K562 (cell line): Measurements from ENCODE around the gene SAP130. TPM values are rescaled to one million over a fixed set of nuclear protein-coding genes. Genes with fewer than 3 reads are reported as not detected.

Source experiments
- ARID4B ChIP-seq: sonication (generic); formaldehyde crosslinking; IDR thresholded peaks from 2 replicates; pipeline ENCODE4 v1.8.0; 2022; ENCODE audit warnings: mild to moderate bottlenecking, missing genetic modification reagents
- HMBOX1 ChIP-seq: sonication (generic); IDR thresholded peaks from 2 replicates; pipeline ENCODE4 v1.6.1; 2016
- HOXB6 ChIP-seq: fragments of 250-450 bp; sonication (Bioruptor Pico); IDR thresholded peaks from 2 replicates; pipeline ENCODE4 v1.5.1; 2022; ENCODE audit warnings: mild to moderate bottlenecking, borderline replicate concordance
- MAFG ChIP-seq: fragments of 450-650 bp; conservative IDR thresholded peaks from 2 replicates; pipeline ENCODE4 v1.6.1; 2016; ENCODE audit warnings: missing genetic modification characterization, missing compliant biosample characterization
- MYBL2 ChIP-seq, 2 experiments: fragments of 450-650 bp in 1 of 2; sonication (generic) in 1 of 2; formaldehyde crosslinking in 1 of 2; IDR thresholded peaks; 2 replicates each; pipeline versions ENCODE4 v1.6.1 to v1.8.1; 2017 to 2022; ENCODE audit warnings: borderline replicate concordance in 1 of 2, inconsistent platforms in 1 of 2, low read depth in 1 of 2, mild to moderate bottlenecking in 1 of 2, missing genetic modification reagents in 1 of 2, moderate library complexity in 1 of 2
- NCOA1 ChIP-seq: fragments of 450-650 bp; IDR thresholded peaks from 2 replicates; pipeline ENCODE4 v1.6.1; 2016; ENCODE audit warnings: low read depth
- POLR2G ChIP-seq: fragments of 200-400 bp; formaldehyde crosslinking; IDR thresholded peaks from 2 replicates; pipeline ENCODE4 v1.6.1; 2017; ENCODE audit warnings: low read depth, mild to moderate bottlenecking, antibody characterized with exemption, low read length, moderate library complexity
- RERE ChIP-seq: sonication (generic); formaldehyde crosslinking; IDR thresholded peaks from 2 replicates; pipeline ENCODE4 v1.8.0; 2023; ENCODE audit warnings: missing genetic modification reagents, mild to moderate bottlenecking, borderline replicate concordance
- SIN3B ChIP-seq: fragments of 450-650 bp; IDR thresholded peaks from 2 replicates; pipeline ENCODE4 v1.6.1; 2017; ENCODE audit warnings: low read depth, mild to moderate bottlenecking, moderate library complexity
- TBP ChIP-seq: optimal IDR thresholded peaks from 2 replicates; pipeline ENCODE3; 2011; ENCODE audit warnings: low read depth, low read length, improper control_type of control experiment
- TGIF2 ChIP-seq: sonication (generic); formaldehyde crosslinking; IDR thresholded peaks from 2 replicates; pipeline ENCODE4 v1.8.1; 2022; ENCODE audit warnings: mild to moderate bottlenecking, missing genetic modification reagents, moderate library complexity
- ZFP1 ChIP-seq: fragments of 450-650 bp; formaldehyde crosslinking; IDR thresholded peaks from 2 replicates; pipeline ENCODE4 v1.4.0; 2020; ENCODE audit warnings: mild to moderate bottlenecking, mixed read lengths
- ZNF140 ChIP-seq: fragments of 250-450 bp; sonication (Bioruptor Pico); IDR thresholded peaks from 2 replicates; pipeline ENCODE4 v1.8.0; 2021; ENCODE audit warnings: moderate library complexity, mild to moderate bottlenecking, inconsistent platforms
- polyA plus RNA-seq, 8 experiments: library from polyadenylated mRNA; depleted of rRNA in 4 of 8; stranded (reverse) in 5 of 8; unstranded in 3 of 8; fragments of >200 nt; fragmentation: Nextera tagmentation in 2 of 8; fragmentation: Illumina TruSeq in 1 of 8; extraction: Ambion mirVana in 2 of 8; extraction: Trizol in 1 of 8; gene quantifications; 2 replicates each; pipeline versions ENCODE4 v1.2.1 to v1.2.3, GENCODE V29; 2011 to 2014; ENCODE audit warnings: inconsistent platforms in 1 of 8, missing spikeins in 1 of 8
- total RNA-seq, 7 experiments: library from RNA; depleted of rRNA in 6 of 7; stranded (reverse); fragments of >200 nt in 6 of 7; fragmentation: Illumina TruSeq in 2 of 7; extraction: Trizol in 2 of 7; gene quantifications; 2 replicates each; pipeline versions ENCODE4 v1.2.1 to v1.2.3, GENCODE V29; 2011 to 2021; ENCODE audit warnings: low replicate concordance in 1 of 7

The SAP130 gene
- total and polyA plus RNA-seq, 9 of the 15 experiments (the other 6 are each of a cell fraction or from before 2014, with no cell fraction given) = 4.5 to 33.4 (median 7.4) TPM

- 0 out of 2 replicates have a peak, but pooled peaks have one; percentile 34 for TF ChIP-seq RERE (CRISPR knock-in tag)
- TF ChIP-seq TBP = no peak
- TF ChIP-seq HMBOX1 = no peak
- no peak for TF ChIP-seq ZFP1 (CRISPR knock-in tag)
- no peak for TF ChIP-seq MYBL2 (IDR thresholded peaks at IDR 0.05; ENCODE audit: low read depth)
- TF ChIP-seq MYBL2 (CRISPR knock-in tag; IDR thresholded peaks at IDR 0.05; ENCODE audit: borderline replicate concordance) = no peak
- no peak for TF ChIP-seq HOXB6 (CRISPR knock-in tag)
- TF ChIP-seq ZNF140 (CRISPR knock-in tag) = no peak
- peak; percentile 88 for TF ChIP-seq ARID4B (CRISPR knock-in tag)
- peak; percentile 29; the same call in 1 of the 2 replicates for TF ChIP-seq SIN3B
- TF ChIP-seq TGIF2 (CRISPR knock-in tag) = 0 out of 2 replicates have a peak, but pooled peaks have one; percentile 48
- TF ChIP-seq POLR2G = peak; percentile 88
- no peak for TF ChIP-seq MAFG
- TF ChIP-seq NCOA1 = no peak
Measured at GRCh38 chr2:128027801-128028667, at the start of gene SAP130 (continued).
